ENCODE data around the gene EHD4. TPM values are rescaled to one million over a fixed set of nuclear protein-coding genes. Genes with fewer than 3 reads are reported as not detected.

The EHD4 gene
- total RNA-seq, 6 experiments from 2014 or later, result 14.1 to 21.8 (median 18.1) TPM

DNA sequence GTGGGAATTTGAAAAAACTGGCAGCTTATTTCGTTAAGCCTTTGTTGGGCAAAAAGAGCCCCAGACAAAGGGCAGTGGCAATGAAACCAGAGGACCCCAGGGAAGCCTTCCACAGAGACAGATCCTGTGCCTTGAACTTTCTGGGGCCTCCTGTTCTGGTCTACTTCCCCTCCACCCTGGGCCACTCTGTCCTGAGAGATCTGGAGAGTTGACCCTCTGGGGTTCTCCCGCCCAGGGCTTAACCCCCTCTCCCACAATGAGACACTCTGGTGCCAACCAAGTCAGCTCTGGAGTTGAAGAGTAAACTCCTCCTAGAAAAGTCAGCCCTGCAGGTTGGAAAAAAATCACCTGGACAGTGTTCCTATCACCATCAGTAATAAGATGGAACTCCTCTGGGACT lies 20.8 kb downstream of the EHD4 start:
- Mint-ChIP-seq H3K4me1 (ENCODE audit: low read depth) (peaks cover 40% of the 10 kb centered on the region), H3K9me3 (no peaks in the 10 kb centered on the region), H3K36me3 (ENCODE audit: low read depth) (peaks cover 5% of the 10 kb centered on the region), H3K27me3 (ENCODE audit: insufficient read depth) (no peaks in the 10 kb centered on the region), H3K4me3 (no peak overlapping the region), H3K27ac (no peak overlapping the region)
- TF ChIP-seq, protein P1, sequence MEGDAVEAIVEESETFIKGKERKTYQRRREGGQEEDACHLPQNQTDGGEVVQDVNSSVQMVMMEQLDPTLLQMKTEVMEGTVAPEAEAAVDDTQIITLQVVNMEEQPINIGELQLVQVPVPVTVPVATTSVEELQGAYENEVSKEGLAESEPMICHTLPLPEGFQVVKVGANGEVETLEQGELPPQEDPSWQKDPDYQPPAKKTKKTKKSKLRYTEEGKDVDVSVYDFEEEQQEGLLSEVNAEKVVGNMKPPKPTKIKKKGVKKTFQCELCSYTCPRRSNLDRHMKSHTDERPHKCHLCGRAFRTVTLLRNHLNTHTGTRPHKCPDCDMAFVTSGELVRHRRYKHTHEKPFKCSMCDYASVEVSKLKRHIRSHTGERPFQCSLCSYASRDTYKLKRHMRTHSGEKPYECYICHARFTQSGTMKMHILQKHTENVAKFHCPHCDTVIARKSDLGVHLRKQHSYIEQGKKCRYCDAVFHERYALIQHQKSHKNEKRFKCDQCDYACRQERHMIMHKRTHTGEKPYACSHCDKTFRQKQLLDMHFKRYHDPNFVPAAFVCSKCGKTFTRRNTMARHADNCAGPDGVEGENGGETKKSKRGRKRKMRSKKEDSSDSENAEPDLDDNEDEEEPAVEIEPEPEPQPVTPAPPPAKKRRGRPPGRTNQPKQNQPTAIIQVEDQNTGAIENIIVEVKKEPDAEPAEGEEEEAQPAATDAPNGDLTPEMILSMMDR (IDR thresholded peaks at IDR 0.05), result no peak
- DNase-seq, result no peak

DNA sequence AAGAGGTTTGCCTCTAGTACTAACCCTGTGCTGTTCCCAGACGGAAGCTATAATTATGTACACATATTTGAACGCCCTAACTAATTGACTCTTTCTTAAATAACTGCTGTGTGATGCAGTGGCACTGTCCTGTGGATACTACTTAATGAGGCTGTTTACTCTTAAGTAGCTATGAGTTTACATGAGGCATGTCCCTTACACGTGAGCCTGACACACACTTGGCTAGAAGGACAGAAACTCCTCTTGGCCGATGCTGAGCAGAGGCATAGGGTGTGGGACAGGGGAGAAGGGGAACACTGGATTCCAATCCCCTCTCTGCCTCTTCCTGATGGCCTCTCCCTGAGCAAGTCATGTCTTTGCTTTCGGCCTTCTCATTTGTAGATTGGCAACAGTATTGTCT lies 21.9 kb downstream of the EHD4 start:
- H3K36me3 Mint-ChIP-seq (ENCODE audit: low read depth), result peaks cover 5% of the 10 kb centered on the region
- no peaks in the 10 kb centered on the region for H3K27me3 Mint-ChIP-seq (ENCODE audit: insufficient read depth)
- DNase-seq, result no peak
- peaks cover 40% of the 10 kb centered on the region for H3K4me1 Mint-ChIP-seq (ENCODE audit: low read depth)
- H3K9me3 Mint-ChIP-seq, result no peaks in the 10 kb centered on the region
- H3K4me3 Mint-ChIP-seq, result no peak overlapping the region
- TF ChIP-seq, protein P1 (IDR thresholded peaks at IDR 0.05), result no peak
- peak overlapping the region; percentile 52 for H3K27ac Mint-ChIP-seq

DNA sequence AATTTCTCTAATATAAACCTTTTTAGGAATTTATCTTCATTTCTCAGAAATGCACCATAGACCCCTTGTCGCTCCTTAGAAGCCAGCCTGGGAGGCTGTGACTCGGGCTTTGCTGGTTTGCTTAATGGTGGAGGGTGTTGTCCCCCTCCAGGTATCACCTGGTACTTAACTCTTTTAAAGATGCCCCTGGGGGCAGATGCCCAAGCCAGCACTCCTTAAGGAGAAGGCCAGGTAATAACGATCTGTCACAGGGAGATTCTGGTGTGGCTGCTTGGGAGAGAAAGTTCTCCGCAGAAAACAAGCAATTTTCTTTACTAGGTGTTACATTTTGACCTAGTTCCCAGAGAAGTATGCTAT lies 22.3 kb downstream of the EHD4 start:
- TF ChIP-seq, protein P1 (IDR thresholded peaks at IDR 0.05), result no peak
- H3K36me3 Mint-ChIP-seq (ENCODE audit: low read depth), result peaks cover 5% of the 10 kb centered on the region
- H3K4me3 Mint-ChIP-seq, result no peak overlapping the region
- H3K27ac Mint-ChIP-seq, result no peak overlapping the region
- H3K4me1 Mint-ChIP-seq (ENCODE audit: low read depth), result peaks cover 43% of the 10 kb centered on the region
- DNase-seq, result no peak
- no peaks in the 10 kb centered on the region for H3K27me3 Mint-ChIP-seq (ENCODE audit: insufficient read depth)
- no peaks in the 10 kb centered on the region for H3K9me3 Mint-ChIP-seq

DNA sequence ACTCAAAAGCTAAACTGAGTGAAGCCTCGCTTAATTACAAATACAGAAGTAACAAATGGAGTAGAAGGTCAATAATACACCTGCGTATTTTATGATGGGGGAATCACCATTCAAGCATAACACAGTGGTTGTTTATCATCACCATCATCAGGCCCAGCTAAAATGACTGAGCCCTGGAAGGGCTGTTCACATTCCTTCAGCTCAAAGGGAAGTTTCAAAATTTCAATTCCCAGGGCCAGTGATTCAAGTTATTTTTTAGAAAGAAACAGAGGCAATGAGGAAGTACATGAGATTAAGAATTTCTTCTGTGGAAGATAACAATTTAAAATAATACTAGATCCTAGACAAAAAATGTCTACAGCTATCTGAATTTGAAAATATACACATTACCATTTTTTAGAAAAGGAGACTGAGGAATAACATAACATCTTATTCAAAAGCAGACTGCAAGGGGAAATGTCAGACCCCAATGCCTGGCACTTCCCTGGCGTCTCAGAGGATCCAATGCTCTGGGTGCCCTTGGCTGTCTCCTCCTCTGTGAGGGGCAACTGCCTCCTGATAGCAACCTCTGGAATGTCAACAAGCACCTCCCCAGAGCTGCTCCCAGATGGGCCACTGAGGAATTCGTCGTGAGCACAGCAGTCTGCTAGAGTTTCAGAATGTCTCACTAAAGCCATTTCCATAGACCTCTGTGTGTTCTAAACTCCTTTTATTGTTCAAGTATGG lies 22.8 kb downstream of the EHD4 start:
- H3K27ac Mint-ChIP-seq, result peak overlapping the region; percentile 65
- peaks cover 5% of the 10 kb centered on the region for H3K36me3 Mint-ChIP-seq (ENCODE audit: low read depth)
- DNase-seq, result no peak
- TF ChIP-seq, protein P1 (IDR thresholded peaks at IDR 0.05), result no peak
- no peaks in the 10 kb centered on the region for H3K27me3 Mint-ChIP-seq (ENCODE audit: insufficient read depth)
- H3K4me3 Mint-ChIP-seq, result no peak overlapping the region
- no peaks in the 10 kb centered on the region for H3K9me3 Mint-ChIP-seq
- H3K4me1 Mint-ChIP-seq (ENCODE audit: low read depth), result peaks cover 48% of the 10 kb centered on the region

DNA sequence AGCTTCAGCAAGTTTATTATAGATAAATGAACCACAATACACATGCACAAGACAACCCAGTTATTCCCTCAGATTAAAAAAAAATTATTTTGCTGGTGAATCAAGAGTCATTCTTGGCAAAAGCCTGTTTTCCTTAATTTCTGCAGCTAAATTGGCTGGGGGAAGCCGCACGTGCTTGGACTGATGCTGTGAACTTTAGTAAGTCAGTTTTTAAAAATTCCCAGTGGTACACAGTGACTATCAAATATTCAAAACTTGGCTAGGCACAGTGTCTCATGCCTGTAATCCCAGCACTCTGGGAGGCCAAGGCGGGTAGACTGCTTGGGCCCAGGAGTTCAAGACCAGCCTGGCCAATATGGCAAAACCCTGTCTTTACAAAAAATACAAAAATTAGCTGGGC lies 23.9 kb downstream of the EHD4 start:
- Mint-ChIP-seq H3K36me3 (ENCODE audit: low read depth) (peaks cover 5% of the 10 kb centered on the region), H3K27me3 (ENCODE audit: insufficient read depth) (no peaks in the 10 kb centered on the region), H3K9me3 (no peaks in the 10 kb centered on the region), H3K4me3 (no peak overlapping the region), H3K27ac (no peak overlapping the region), H3K4me1 (ENCODE audit: low read depth) (peaks cover 59% of the 10 kb centered on the region)
- TF ChIP-seq, protein P1 (IDR thresholded peaks at IDR 0.05), result no peak
- DNase-seq, result no peak

Measured in HFFc6 (cell line).